B cell (primary cell): ENCODE results near the gene PPP1R2C. TPM values are rescaled to one million over a fixed set of nuclear protein-coding genes. Genes with fewer than 3 reads are reported as not detected.

Experiments used
- ATAC-seq: fragments of 200-7000 bp; cut with Tn5 transposase; one replicate; pipeline ENCODE4 v1.10.0; 2021; ENCODE audit warnings: low read depth, mild to moderate bottlenecking, moderate number of reproducible peaks, moderate library complexity
- CTCF ChIA-PET: fragments of 350-600 bp; sonication (Branson Sonifier 250); formaldehyde crosslinking; loops from one replicate; lab custom pipeline; 2021; ENCODE audit warnings: antibody characterized with exemption, inconsistent platforms; lab: Charles Lee
- POLR2A ChIA-PET: fragments of 350-600 bp; sonication (Branson Sonifier 250); formaldehyde crosslinking; loops from one replicate; lab custom pipeline; 2021; ENCODE audit warnings: antibody characterized with exemption; lab: Charles Lee
- DNase-seq: peaks from one replicate; pipeline ENCODE4 v3.0.0; 2013
- H2AFZ ChIP-seq: 2 replicates; pipeline ENCODE4 v1.6.1; 2012; ENCODE audit warnings: mild to moderate bottlenecking, low read depth, low read length; ENCODE audit not compliant: insufficient read depth, poor library complexity, severe bottlenecking
- H3K27ac ChIP-seq, 2 donors: 1 replicate in 1 of 2; 2 replicates in 1 of 2; pipeline ENCODE4 v1.5.1; 2012 to 2013; ENCODE audit warnings: low read length in 2 of 2, mild to moderate bottlenecking in 2 of 2, moderate library complexity in 1 of 2
- H3K27me3 ChIP-seq, 4 experiments: fragments of 200-600 bp in 1 of 4; sonication (generic) in 1 of 4; replicated peaks in 1 of 4; 1 replicate in 2 of 4; 2 replicates in 2 of 4; pipeline versions ENCODE4 v1.6.1 to v1.7.0; 2013 to 2016; ENCODE audit warnings: low read length in 3 of 4, mild to moderate bottlenecking in 2 of 4, mixed read lengths in 1 of 4, moderate library complexity in 1 of 4; ENCODE audit not compliant: insufficient read depth in 4 of 4, control insufficient read depth in 3 of 4; ENCODE audit errors: control extremely low read depth in 1 of 4
- H3K36me3 ChIP-seq, 2 experiments: replicated peaks in 1 of 2; 1 replicate in 1 of 2; 2 replicates in 1 of 2; pipeline versions ENCODE4 v1.6.1 to v1.7.1; 2013; ENCODE audit warnings: low read length in 1 of 2; ENCODE audit not compliant: insufficient read depth in 2 of 2, control insufficient read depth in 1 of 2; ENCODE audit errors: control extremely low read depth in 1 of 2, extremely low read depth in 1 of 2
- H3K4me1 ChIP-seq, 2 donors: fragments of 200-600 bp in 1 of 2; sonication (generic) in 1 of 2; 1 replicate in 1 of 2; 2 replicates in 1 of 2; pipeline versions ENCODE4 v1.5.1 to v1.6.1; 2013 to 2017; ENCODE audit warnings: low read length in 2 of 2; ENCODE audit not compliant: control insufficient read depth in 2 of 2, insufficient read depth in 2 of 2
- H3K4me2 ChIP-seq: replicated peaks from 2 replicates; pipeline ENCODE3; 2012; ENCODE audit warnings: mild to moderate bottlenecking, low read depth, low read length; ENCODE audit not compliant: poor library complexity, severe bottlenecking
- H3K4me3 ChIP-seq, 5 experiments: fragments of 200-600 bp in 1 of 5; sonication (generic) in 1 of 5; 1 replicate in 3 of 5; 2 replicates in 2 of 5; pipeline versions ENCODE4 v1.5.1 to v1.7.0; 2011 to 2016; ENCODE audit warnings: low read length in 4 of 5, mild to moderate bottlenecking in 4 of 5, low read depth in 2 of 5, control low read depth in 1 of 5, moderate library complexity in 1 of 5; ENCODE audit not compliant: insufficient read depth in 1 of 5; ENCODE audit errors: control extremely low read depth in 1 of 5, extremely low read depth in 1 of 5
- H3K79me2 ChIP-seq: fragments of 200-600 bp; sonication (generic); one replicate; pipeline ENCODE4 v1.6.0; 2016; ENCODE audit warnings: low read length; ENCODE audit not compliant: control insufficient read depth, insufficient read depth
- H3K9ac ChIP-seq: fragments of 200-600 bp; sonication (generic); 2 replicates; pipeline ENCODE4 v1.6.1; 2017; ENCODE audit warnings: mild to moderate bottlenecking, low read length, moderate library complexity
- H3K9me3 ChIP-seq, 3 donors: one replicate each; pipeline versions ENCODE4 v1.6.1 to v1.7.1; 2013; ENCODE audit warnings: low read length in 2 of 3; ENCODE audit not compliant: control insufficient read depth in 2 of 3, insufficient read depth in 1 of 3; ENCODE audit errors: control extremely low read depth in 1 of 3
- H4K20me1 ChIP-seq: 2 replicates; pipeline ENCODE4 v1.6.0; 2012; ENCODE audit warnings: mild to moderate bottlenecking, low read length; ENCODE audit not compliant: insufficient read depth, control insufficient read depth, poor library complexity, severe bottlenecking
- H3K27ac Mint-ChIP-seq: one replicate; pipeline ENCODE4 v1.8.0; 2021; ENCODE audit warnings: mixed read lengths
- H3K27me3 Mint-ChIP-seq: one replicate; pipeline ENCODE4 v1.8.0; 2021; ENCODE audit warnings: mixed read lengths
- H3K4me1 Mint-ChIP-seq: one replicate; pipeline ENCODE4 v1.8.0; 2021; ENCODE audit warnings: mixed read lengths
- H3K4me3 Mint-ChIP-seq: one replicate; pipeline ENCODE4 v1.8.0; 2021; ENCODE audit warnings: mixed read lengths
- H3K9me3 Mint-ChIP-seq: one replicate; pipeline ENCODE4 v1.8.0; 2022; ENCODE audit warnings: mixed read lengths; ENCODE audit not compliant: insufficient read depth
- EZH2 ChIP-seq: IDR thresholded peaks from 2 replicates; pipeline ENCODE4 v1.6.1; 2012; ENCODE audit warnings: borderline replicate concordance, low read depth, mild to moderate bottlenecking, moderate library complexity, low read length; ENCODE audit not compliant: insufficient read depth, poor library complexity, severe bottlenecking
- WGBS: methylation state at CpG from one replicate; pipeline ENCODE4 v1.1.5; 2013; ENCODE audit warnings: missing lambda C conversion rate; ENCODE audit not compliant: insufficient coverage; 5-methylcytosine and 5-hydroxymethylcytosine counted together
- intact Hi-C: fragments of 100-400 bp; cut with micrococcal nuclease; formaldehyde crosslinking; loops from one replicate; pipeline ENCODE4 v1.10.0; 2022
- polyA plus RNA-seq: library from polyadenylated mRNA; depleted of rRNA; stranded (reverse); fragments of >200 nt; gene quantifications from 2 replicates; pipeline ENCODE4 v1.2.3, GENCODE V29; 2012
- total RNA-seq, 2 donors: library from RNA; stranded (reverse); fragments of 120-200 nt in 1 of 2; gene quantifications; 1 replicate in 1 of 2; 2 replicates in 1 of 2; pipeline versions ENCODE4 v1.2.3 to v1.2.4, GENCODE V29; 2013 to 2022
- TF ChIP-seq, protein P1 (sequence below): fragments of 200-600 bp; IDR thresholded peaks from one replicate; pipeline ENCODE4 v1.8.0; 2022; ENCODE audit warnings: antibody characterized with exemption, mild to moderate bottlenecking

The PPP1R2C gene
- total and polyA plus RNA-seq, 2 donors (not counting 1 experiment from before 2014, with no cell fraction given), result 10.6 TPM; not detected in 1

DNA sequence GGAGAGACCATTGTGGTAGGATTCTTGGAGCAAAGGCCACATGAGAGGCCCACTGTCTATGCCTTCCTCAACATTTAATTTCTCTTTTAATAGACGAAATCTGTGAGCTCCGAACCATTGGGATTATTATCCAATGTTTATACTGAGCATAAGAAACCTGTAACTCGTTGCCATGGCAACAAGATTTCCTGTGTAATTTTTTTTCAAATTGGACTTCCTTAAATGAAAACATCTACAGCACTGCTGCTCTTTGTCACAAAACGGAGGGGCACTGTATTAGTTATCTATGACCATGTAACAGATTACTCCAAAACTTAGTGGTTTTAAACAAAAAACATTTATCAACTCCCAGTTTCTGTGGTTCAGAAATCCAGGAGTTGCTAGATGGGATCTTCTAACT is 38.7 kb downstream of the PPP1R2C start:
- Histone ChIP-seq H3K4me2 (peak overlapping the region; percentile 25), H2AFZ (peak overlapping the region; percentile 44), H3K9ac (no peak overlapping the region), H3K36me3 (no peaks in the 10 kb centered on the region), H3K9me3 (no peaks in the 10 kb centered on the region), H3K4me3 (no peak overlapping the region), H3K27me3 (no peaks in the 10 kb centered on the region), H3K79me2 (no peaks in the 10 kb centered on the region), H4K20me1 (no peaks in the 10 kb centered on the region), H3K4me1 (peaks cover 10 to 17% of the 10 kb centered on the region in 2 donors), H3K27ac (peak overlapping the region; percentile 51 to 57)
- Mint-ChIP-seq H3K27me3 (no peaks in the 10 kb centered on the region), H3K4me1 (peaks cover 22% of the 10 kb centered on the region), H3K27ac (peak overlapping the region; percentile 88), H3K4me3 (peak overlapping the region; percentile 66), H3K9me3 (no peaks in the 10 kb centered on the region)
- TF ChIP-seq, protein P1, sequence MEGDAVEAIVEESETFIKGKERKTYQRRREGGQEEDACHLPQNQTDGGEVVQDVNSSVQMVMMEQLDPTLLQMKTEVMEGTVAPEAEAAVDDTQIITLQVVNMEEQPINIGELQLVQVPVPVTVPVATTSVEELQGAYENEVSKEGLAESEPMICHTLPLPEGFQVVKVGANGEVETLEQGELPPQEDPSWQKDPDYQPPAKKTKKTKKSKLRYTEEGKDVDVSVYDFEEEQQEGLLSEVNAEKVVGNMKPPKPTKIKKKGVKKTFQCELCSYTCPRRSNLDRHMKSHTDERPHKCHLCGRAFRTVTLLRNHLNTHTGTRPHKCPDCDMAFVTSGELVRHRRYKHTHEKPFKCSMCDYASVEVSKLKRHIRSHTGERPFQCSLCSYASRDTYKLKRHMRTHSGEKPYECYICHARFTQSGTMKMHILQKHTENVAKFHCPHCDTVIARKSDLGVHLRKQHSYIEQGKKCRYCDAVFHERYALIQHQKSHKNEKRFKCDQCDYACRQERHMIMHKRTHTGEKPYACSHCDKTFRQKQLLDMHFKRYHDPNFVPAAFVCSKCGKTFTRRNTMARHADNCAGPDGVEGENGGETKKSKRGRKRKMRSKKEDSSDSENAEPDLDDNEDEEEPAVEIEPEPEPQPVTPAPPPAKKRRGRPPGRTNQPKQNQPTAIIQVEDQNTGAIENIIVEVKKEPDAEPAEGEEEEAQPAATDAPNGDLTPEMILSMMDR, result no peak
- no peak for TF ChIP-seq EZH2
- ChIA-PET CTCF (no interaction called here), POLR2A (no interaction called here)
- DNase-seq (peak; percentile 74), ATAC-seq (peak; percentile 76)
- intact Hi-C loops, result no loop called here
- no CpG with 5 or more reads among the region's 4 CpGs for WGBS

DNA sequence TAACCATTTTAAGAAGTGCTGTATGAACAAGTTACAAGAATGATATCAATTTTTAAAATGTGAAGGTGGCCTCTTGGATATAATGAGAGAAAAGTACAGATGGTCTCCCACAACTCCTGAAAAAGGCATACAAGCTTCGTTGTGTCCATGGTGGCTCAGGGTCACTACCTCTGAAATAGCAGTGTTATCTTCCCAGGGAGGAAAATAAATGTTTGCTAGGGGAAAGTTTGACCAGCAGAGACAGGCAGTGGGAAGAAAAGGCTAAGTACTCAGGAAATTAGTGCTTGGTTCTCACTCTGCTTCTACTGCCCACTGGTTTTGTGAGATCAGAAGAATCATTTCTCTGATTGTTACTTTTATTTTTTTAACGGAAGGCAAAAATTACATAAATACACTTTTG is 39.4 kb downstream of the PPP1R2C start:
- H3K27ac Mint-ChIP-seq, result no peak overlapping the region
- DNase-seq, result no peak
- POLR2A ChIA-PET, result no interaction called here
- Histone ChIP-seq H3K4me3 (no peak overlapping the region), H3K4me1 (peaks cover 10 to 17% of the 10 kb centered on the region in 2 donors), H3K27me3 (no peaks in the 10 kb centered on the region), H3K9me3 (no peaks in the 10 kb centered on the region), H2AFZ (no peak overlapping the region), H3K4me2 (no peak overlapping the region), H3K79me2 (no peaks in the 10 kb centered on the region), H4K20me1 (no peaks in the 10 kb centered on the region), H3K27ac (no peak overlapping the region), H3K9ac (no peak overlapping the region), H3K36me3 (no peaks in the 10 kb centered on the region)
- CTCF ChIA-PET, result no interaction called here
- H3K9me3 Mint-ChIP-seq, result no peaks in the 10 kb centered on the region
- WGBS, result no CpG with 5 or more reads among the region's 2 CpGs
- H3K4me1 Mint-ChIP-seq, result peaks cover 22% of the 10 kb centered on the region
- H3K4me3 Mint-ChIP-seq, result no peak overlapping the region
- no peaks in the 10 kb centered on the region for H3K27me3 Mint-ChIP-seq
- intact Hi-C loops, result no loop called here
- ATAC-seq, result no peak
- TF ChIP-seq, protein P1, result no peak
